Measurements from ENCODE around the gene PI4K2A.
A peak's percentile ranks its signal among the peaks of the same experiment; 100 is the strongest.
"Not testable (repeated sequence)": the region's sequence is repeated elsewhere in the genome, so short reads cannot be mapped to it uniquely, and the experiment has no call there.

PI4K2A gene

DNA sequence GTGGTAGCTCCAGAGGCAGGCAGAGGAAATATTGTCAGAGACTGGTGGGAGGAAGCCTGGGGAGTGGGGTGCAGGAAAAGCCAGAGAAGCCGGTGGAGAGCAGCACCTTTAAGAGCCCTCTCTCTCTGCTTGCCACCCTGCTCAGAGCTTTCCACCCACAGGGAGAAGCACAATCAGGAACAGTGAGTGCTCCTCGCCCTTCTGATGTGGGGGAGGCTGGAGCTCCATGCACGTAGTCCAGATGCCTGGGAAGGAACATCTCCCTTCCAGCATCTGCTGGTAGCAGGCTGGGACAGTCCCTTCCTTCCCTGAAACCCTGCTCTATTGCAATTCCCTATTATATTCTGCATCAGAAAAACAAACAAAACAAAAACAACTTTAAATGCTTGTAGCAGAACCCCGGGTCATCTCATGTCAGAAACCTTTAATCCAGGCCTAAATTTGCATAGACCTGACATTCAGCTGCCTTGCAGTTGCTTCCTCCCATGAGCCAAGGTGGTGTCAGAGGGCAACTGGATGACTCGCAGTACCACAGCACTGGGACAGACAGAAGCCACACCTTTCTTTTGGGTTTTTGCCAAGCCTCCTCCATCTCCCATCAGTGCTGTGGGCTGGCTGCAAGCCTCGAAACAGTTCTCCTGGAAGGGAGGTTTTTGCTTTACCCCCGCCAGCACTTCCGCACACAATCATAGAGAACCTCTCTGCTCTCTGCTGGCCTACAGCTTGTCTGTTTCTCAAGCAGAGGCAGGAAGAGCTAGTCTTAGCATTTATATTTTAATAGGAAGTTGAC is 33.5 kb downstream of the PI4K2A start:
- DNase-seq (ENCODE audit: low read depth in 1 of 2, low spot score in 1 of 2): no peak

DNA sequence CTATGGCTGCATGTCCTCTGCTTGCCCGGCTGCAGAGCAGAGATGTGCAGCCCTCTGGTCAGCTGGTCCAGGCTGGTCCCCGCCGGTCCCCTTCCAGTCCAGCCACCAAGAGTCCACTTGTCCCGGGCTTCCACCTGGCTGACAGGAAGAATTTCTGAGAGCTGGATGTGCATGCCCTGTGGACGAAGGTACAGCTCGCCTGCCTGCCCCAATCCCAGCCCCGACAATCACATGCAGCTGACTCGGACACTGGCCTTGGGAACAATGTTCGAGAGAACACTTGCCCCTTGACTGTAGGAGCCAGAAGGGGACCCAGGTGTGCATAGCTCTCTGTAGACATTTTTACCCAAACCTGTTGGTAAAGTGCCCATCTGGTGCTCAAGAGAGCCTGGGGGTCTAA is 34.8 kb downstream of the PI4K2A start:
- no peak for DNase-seq (ENCODE audit: low read depth in 1 of 2, low spot score in 1 of 2)

DNA sequence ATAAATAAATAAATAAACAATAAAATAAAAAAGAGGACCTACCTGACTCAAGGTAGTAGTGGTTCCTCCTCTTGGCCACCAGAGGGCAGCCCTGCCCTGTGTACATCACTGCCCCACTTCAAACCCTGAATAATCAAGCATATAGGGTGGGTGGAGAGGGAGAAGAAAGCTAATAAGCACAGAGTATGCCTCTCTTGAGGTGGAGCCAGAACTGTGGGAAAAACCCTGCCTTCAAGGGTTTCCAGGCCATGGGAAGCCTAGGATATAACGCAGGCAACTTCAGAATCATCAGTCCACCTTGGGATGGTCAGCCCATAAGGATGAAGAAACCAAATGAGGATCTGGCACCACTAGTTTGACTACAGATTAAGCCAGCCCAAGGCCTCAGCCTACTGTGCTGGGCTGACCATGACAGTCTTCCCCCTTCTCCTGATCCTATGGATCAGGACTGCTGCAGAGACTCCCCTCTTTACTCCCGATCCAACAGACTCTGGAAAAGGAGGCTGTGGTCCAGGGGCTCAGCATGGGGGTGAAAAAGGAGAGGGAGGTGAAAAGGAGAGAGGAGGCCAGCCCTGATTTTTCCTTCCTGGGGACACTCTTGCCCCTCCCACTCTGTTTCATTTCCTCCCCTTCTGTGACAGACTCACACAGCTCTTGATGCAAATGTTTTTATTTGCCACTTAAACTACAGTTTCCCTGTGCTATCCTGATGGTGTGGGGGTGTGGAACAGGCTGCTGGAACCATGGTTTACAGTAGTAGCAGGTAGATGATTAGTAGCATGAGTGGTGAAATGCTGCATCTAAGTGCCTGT is 36.5 kb downstream of the PI4K2A start:
- peak; percentile 13 to 19 for DNase-seq (ENCODE audit: low read depth in 1 of 2, low spot score in 1 of 2)

DNA sequence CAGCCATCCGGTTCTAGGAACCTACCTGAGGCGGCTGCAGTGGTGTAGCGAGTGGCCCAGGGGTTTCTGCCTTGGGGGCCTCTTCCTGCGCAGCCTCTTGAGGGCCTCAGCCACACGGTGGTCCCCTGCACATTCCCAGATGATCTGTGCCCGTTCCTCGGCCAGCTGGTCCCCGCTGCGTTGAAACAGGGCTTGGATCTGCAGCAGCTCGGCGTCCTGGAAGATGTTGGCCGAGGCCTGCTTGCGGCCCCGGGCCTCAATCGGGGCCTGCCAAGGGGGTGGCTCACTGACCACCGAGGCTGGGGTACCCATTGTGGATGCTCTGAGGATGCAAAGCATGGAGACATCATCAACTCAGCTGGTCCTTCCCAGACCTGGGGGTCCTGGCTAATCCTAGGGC is 39.1 kb downstream of the PI4K2A start:
- DNase-seq (ENCODE audit: low read depth in 1 of 2, low spot score in 1 of 2): no peak

DNA sequence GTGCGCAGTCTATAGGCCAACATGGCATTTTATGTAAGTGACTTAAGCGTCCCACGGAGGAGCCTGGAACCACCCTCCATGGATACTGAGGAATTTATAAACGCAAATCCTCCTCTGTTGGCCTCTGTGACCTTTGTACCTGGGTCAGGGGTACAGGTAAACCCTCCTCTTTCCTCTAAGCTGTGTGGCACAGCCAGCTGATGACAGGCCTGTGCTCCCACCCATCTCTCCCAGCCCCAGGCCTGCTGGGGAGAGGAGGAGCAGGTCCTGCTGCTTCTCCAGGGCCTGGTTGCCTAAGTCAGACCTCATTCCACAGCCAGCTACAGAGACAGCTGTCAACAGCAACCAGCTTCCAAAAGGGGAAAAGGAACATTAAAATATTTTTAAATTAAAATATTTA is 41.6 kb downstream of the PI4K2A start:
- DNase-seq (ENCODE audit: low read depth in 1 of 2, low spot score in 1 of 2): no peak

DNA sequence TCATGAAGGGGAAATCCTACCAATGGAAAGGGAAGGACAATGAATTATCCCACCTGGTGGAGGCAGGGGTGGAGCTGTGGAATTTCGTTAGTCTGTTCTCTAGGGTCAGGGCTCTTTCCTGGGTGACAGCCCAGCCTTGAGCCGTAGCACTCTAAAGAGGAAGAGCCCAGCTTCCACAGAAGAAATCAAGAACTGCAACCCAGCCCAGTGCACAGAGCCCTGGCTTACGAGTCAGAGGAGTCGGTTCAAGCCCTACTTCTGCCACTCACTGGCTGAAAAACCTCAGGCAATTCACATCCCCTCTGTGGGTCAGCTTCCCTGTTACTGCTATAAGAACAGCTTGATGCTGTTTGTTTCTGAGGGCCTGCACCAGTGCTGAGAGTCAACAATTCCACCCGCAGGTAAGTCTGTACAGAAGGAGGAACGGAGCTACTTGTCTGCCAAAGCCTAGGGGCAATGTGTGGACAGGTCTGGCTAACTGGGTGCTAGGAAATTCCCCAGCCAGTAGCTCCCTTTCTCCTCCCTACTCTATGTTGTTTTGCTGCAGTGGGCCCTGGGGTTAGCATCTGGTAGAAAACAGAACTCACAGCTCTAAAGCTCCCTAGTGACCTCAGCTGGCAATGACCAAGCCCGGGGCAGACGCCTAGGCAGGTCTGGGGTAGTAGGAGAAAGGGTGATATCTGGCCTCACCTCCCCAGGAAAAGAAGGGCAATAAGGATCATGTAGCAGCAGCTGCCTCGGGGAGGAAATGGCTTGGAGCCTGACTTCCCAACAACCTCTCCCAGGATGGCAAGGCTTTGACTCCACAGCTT is 43.3 kb downstream of the PI4K2A start:
- DNase-seq (ENCODE audit: low read depth in 1 of 2, low spot score in 1 of 2): no peak

DNA sequence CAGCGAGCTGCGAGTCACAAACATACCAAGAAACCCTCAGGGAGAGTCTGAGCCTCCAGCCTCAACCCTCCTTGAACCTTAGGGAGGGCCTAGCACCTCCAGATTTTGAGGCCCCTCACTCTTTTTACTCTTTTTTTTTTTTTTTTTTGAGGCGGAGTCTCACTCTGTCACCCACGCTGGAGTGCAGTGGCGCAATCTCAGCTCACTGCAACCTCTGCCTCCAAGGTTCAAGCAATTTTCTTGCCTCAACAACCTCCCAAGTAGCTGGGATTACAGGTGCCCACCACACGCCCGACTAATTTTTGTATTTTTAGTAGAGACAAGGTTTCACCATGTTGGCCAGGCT is 43.9 kb downstream of the PI4K2A start:
- not testable (repeated sequence) for DNase-seq (ENCODE audit: low read depth in 1 of 2, low spot score in 1 of 2)

DNA sequence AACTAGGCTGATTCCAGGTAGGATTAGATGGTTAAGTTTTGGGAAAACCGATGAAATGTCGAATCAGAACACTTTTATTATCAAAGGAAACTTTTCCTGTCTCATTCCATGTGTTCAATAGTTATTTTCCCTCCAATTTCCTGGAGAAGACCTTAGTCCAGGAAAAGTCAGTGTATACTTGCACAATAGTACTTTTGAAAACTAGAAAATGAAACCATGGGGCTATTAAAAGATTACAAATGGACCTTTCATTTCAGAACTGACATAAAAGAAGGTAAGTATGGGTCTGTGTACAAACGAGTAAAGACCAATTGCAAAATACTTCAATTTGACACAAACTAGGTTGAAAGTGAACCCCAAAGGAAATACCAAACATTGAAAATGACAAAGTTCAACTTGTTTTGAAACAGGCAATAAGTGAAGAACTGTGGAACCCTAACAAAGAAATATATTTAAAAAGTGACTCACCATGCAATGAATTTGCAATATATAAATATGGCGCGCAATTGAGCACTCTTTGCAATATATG is 44.5 kb downstream of the PI4K2A start:
- DNase-seq (ENCODE audit: low read depth in 1 of 2, low spot score in 1 of 2): no peak

DNA sequence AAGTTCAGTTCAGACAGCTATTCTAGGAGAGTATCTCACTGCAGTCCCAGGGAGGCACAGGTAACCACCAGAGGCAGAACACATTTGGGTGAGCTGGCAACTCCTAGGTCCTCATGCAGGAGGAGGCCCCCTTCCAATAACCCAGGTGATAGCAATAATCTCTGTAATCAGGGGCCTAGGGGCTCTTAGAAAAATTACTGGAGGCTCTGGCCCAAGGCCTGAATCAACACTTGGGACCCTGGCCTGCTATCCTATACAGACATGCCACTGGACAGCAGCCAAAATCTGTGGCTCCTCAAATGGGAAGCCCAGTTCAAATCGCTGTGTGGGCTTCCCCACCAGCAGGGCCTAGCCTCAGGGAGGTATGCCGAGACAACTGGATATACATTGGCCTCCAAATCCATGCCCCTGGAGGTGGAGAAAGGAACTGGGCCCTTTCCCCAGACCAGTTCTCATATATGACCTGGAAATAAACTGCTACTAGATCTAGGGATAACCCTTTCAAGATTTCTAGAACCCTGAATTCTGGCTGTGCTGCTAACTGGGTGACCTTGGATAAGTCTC is 45.0 kb downstream of the PI4K2A start:
- no peak for DNase-seq (ENCODE audit: low read depth in 1 of 2, low spot score in 1 of 2)

DNA sequence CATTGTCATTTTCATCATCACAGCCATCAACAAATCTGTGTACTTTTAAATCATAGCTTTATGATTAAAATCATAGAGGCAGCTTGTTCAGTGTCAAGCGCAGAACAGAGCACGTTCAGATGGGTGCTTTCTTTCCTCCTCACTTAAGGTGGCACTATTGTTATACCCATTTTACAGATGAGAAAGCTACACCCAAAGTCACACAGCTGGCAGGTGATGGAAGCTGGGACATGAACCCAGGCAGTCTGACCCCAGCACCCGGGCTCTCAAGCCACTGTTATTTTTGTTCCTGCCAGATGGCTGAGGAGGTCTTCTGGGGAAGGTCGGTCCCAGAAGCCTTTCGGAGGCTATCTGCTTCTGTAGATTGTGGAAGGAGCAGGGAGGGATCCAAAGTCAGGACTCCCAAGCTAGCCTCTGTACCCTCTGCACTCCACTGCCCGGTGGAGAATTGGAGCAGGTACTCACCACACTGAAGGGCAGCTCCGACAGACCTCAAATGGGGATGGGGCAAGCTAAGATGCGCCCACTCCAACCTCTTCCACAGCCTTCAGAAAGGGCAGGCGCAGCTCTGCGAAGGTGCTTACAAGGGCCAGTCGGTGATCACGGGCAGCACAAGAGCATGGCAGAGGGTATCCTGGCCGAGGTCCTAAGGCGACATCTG is 46.0 kb downstream of the PI4K2A start:
- DNase-seq (ENCODE audit: low read depth in 1 of 2, low spot score in 1 of 2): no peak

DNA sequence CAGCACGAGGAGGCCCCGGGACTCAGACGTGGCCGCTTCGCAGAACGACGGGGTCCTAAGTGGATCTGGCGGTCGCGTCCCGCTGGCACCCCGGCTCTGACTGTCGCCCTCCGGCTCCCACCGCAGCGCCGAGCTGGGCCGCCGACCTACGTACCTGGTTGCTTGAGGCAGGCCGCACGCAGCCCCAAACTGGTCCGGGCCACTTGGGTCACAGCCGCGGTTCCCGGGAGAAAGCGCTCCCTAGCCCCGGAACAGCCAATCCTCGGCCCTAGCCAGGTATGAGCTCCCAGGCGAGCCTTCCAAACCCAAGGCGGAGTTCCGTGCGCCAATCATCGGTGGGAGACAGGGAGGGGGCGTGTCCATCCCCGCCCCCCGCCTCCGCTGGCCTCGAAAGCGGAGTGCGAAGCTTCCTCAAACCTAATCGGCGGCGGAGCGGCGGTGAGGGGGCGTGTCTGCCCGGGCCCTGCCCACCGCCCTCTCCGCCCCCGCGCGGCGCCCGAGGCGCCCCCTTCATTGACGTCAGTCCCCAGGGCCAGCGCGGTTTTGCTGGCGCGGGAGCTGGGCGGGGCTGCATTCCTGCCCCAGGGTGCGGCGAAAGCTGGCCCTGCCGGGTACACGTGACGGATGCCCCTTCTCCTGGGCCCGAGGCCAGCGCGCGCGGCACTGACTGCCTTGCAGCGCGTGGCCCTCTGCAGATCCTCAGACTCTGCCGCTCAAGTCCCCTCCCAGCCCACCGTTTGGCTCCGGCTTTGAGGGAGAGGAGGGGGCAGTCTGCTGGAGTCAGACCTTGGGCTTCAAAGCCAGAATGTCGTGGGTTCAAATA is 46.7 kb downstream of the PI4K2A start, which contains the start of gene AVPI1:
AVPI1 (minus strand) TSS at position 280 of the 823 bp plus-strand sequence. CDS start 7,336 bp downstream, outside the sequence.
- peak; percentile 85 to 93 for DNase-seq (ENCODE audit: low read depth in 1 of 2, low spot score in 1 of 2)

DNA sequence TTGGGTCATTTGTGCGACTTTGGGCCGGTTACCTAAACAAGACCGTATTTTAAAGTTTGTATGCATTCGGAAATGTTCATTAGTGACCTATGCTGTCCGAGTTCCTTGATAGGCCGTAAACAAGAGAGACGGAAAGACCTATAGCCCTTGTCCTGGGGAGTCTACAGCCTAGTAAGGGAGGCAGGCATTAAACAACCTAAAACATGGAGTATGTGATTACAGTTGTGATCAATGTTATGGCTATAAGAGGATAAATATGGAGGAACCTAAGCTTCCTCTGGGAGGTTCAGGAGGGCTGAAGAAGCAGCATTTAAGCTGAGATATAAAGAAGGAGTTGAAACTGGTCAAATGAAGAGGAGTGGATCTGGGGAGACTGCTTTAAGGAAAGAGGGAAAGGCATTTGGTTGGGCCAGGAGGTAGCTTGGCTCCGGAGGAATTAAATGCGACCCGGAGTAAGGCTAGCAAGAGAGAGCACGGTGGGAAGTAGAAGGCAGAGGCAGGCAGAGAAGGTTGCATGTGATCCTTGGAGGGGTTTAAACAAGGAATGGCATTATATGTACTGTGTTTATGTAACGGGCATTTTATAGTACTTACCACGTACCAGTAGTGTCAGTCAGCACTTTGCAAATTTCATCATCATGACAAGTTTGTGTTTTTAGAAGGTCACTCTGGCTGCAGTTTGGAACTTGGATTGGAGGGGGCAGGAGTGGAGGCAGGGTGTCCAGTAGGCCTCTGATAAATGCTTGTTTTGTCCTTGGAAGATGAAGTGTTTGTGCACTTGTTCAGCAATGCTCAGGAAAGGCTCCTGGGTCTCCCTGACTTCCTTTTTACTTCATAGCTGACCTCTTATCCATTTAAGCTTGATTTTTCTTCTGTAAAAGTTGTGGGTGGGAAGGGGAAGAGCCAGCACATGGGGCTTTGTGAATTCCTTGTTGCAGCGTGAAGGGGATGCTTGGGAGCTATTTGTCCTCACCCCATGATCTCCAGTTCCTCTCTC is 47.6 kb downstream of the PI4K2A start:
- DNase-seq (ENCODE audit: low read depth in 1 of 2, low spot score in 1 of 2): no peak

DNA sequence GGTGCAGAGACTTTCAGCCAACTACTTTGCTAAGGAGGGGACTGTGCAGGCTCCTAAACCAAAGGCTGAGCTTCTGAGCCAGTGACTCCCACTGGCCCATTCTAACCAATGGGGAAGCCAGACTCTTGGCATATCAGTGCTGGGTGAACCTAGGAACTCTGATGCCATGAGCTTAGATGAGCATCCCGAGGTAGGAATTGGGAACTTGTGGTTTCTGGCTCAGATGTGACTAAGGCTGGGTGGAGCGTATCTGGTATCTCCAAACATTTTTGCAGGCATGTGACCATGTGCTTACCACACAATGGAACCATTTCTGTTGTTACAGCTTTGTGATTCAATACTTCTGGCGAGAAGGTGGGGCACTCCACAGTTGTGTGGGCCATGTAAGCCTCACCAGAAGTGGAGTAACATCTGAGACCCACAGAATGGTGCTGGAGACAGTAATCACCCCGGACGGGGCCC is 49.1 kb downstream of the PI4K2A start:
- DNase-seq (ENCODE audit: low read depth in 1 of 2, low spot score in 1 of 2): no peak

DNA sequence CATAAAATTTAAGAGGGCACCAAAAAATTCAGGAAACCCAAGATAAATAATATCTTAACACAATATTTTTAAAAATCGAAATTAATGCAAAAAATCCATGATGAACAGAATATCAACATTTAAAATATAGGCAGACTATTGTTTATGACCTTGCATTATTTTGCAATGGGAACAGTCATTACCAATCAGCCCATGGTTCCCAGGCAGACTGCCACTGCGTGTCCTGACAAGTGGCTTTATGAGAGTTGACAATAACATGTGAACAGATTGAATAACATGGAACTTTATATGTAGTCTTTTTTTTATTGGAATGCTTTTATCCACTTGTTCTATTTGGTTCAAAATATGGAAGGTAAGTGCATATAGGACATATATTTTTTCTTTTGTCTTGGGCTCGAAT is 49.7 kb downstream of the PI4K2A start:
- DNase-seq (ENCODE audit: low read depth in 1 of 2, low spot score in 1 of 2): no peak

DNA sequence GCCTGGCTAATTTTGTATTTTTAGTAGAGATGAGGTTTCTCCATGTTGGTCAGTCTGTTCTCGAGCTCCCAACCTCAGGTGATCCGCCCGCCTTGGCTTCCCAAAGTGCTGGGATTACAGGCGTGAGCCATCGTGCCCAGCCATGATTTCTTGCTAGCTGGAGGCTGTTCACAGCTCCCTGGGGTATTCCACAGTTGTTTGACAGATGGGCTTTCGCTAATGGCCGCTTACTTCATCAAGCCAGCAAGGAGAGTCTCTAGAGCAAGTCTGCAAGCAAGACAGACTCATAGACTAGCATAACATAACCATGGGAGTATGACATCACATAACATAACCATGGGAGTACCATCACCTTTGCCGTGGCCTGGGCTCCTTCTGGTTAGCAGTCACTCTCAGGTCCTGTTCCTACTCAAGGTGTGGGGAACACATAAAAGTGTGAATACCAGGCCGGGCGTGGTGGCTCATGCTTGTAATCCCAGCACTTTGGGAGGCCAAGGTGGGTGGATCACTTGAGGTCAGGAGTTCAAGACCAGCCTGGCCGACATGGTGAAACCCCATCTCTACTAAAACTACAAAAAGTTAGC is 57.7 kb downstream of the PI4K2A start:
- not testable (repeated sequence) for DNase-seq (ENCODE audit: low read depth in 1 of 2, low spot score in 1 of 2)

DNA sequence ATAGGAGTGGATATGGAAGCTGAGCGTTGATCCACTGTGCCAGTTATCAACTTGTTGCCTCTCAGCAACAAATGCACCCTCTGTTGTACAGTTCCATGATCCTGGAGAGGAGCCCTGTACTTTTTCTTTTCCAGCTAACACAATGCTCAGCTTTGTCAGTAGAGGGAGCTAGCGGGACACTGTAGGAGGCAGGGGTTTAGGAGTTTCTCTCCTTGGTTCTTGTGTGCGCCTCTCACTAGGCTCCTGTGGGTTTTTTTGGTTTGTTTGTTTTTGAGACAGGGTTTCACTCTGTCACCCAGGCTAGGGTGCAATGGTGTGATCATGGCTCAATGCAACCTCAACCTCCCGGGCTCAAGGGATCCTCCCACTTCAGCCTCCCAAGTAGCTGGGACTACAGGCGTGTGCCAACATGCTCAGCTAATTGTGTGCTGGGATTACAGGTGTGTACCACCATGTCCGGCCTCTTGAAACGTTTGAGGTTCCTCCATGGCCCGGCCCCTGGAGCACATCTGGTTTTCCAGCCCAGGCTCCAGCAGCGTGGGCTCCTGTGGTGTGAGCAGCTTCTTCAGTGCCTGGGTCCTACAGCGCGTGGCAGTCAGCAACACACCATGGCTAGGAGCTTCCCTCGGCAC is 61.1 kb downstream of the PI4K2A start:
- no peak for DNase-seq (ENCODE audit: low read depth in 1 of 2, low spot score in 1 of 2)

DNA sequence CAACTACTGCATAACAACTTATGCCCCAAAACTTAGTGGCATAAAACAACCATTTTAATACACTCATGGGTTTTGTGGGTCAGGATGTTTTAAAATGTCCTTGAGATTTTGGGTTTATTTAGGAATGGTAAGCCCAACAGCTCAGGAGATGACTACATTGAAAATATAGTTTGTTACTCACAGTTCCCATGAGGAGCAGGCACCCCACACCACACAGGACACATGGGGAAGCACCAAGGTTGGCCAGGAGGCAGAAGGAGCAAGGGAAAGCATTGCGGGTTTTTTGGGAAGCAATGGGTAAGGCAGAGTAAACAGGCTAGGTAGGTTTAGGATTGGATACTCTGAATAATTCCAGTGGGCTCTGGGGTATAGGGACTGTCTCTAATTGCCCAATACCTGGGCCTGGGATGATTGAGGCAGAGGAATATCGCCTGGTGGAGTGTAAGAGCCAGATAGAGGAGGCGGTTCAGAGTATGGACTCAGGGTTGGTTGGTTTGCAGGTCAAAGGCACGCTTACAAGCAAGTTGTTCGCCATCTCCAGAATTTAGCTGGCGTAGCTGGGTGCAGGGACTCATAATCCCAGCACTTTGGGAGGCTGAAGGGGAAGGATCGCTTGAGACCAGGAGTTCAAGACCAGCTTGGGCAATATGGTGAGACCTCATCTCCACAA is 63.1 kb downstream of the PI4K2A start:
- DNase-seq (ENCODE audit: low read depth in 1 of 2, low spot score in 1 of 2): no peak

Data from activated T-helper 1 cell treated with anti-CD3 and anti-CD28 coated beads, Interleukin-2, amount 50 U/mL, for 16 hours (primary cell).